Lung (tissue), 12 donors: ENCODE data around the gene CCS. TPM values are rescaled to one million over a fixed set of nuclear protein-coding genes. Genes with fewer than 3 reads are reported as not detected.

ENCODE experiments used
- ATAC-seq: fragments of 200-7000 bp; cut with Tn5 transposase; one replicate; pipeline ENCODE4 v1.9.1; 2020; ENCODE audit warnings: moderate number of reproducible peaks; ENCODE audit not compliant: insufficient read depth, low FRiP score
- DNase-seq, 3 donors: peaks; one replicate each; pipeline ENCODE4 v3.0.0-alpha.2; 2013 to 2017
- H3K27ac ChIP-seq, 2 donors: one replicate each; pipeline ENCODE4 v1.5.1; 2013; ENCODE audit warnings: mild to moderate bottlenecking in 2 of 2, moderate library complexity in 2 of 2, control low read depth in 1 of 2, inconsistent platforms in 1 of 2, low read depth in 1 of 2, low read length in 1 of 2
- H3K27me3 ChIP-seq, 3 donors: one replicate each; pipeline ENCODE4 v1.5.1; 2013; ENCODE audit warnings: low read length in 2 of 3; ENCODE audit not compliant: control insufficient read depth in 3 of 3, insufficient read depth in 3 of 3
- H3K36me3 ChIP-seq, 4 donors: one replicate each; pipeline ENCODE4 v1.5.1; 2013; ENCODE audit warnings: low read length in 4 of 4, mild to moderate bottlenecking in 1 of 4, moderate library complexity in 1 of 4; ENCODE audit not compliant: control insufficient read depth in 4 of 4, insufficient read depth in 4 of 4
- H3K4me1 ChIP-seq, 5 donors: one replicate each; pipeline ENCODE4 v1.5.1; 2013; ENCODE audit warnings: low read length in 5 of 5, mild to moderate bottlenecking in 2 of 5, moderate library complexity in 1 of 5; ENCODE audit not compliant: control insufficient read depth in 5 of 5, insufficient read depth in 5 of 5
- H3K4me3 ChIP-seq: one replicate; pipeline ENCODE4 v1.5.1; 2013; ENCODE audit warnings: mild to moderate bottlenecking, control low read depth, moderate library complexity
- H3K9ac ChIP-seq, 2 donors: one replicate each; pipeline ENCODE4 v1.5.1; 2013; ENCODE audit warnings: low read length in 2 of 2, control low read depth in 1 of 2; ENCODE audit not compliant: insufficient read depth in 1 of 2
- H3K9me3 ChIP-seq, 4 donors: one replicate each; pipeline ENCODE4 v1.5.1; 2013; ENCODE audit warnings: low read length in 3 of 4, mild to moderate bottlenecking in 1 of 4, moderate library complexity in 1 of 4; ENCODE audit not compliant: control insufficient read depth in 4 of 4, insufficient read depth in 3 of 4
- CTCF ChIP-seq: IDR thresholded peaks from 2 replicates; pipeline ENCODE4 v1.5.1; 2012; ENCODE audit warnings: mild to moderate bottlenecking; ENCODE audit errors: control extremely low read depth, extremely low read depth
- WGBS, 2 donors: extraction: QIAGEN DNeasy Blood & Tissue Kit; methylation state at CpG; one replicate each; pipeline ENCODE4 v1.1.7; 2013; 5-methylcytosine and 5-hydroxymethylcytosine counted together
- polyA plus RNA-seq, 2 donors: library from polyadenylated mRNA; stranded (reverse); fragments of 200-250 nt; gene quantifications; one replicate each; pipeline ENCODE4 v1.2.1, GENCODE V29; 2013
- total RNA-seq, 2 donors: library from RNA; depleted of rRNA in 1 of 2; stranded (reverse); fragments of >200 nt in 1 of 2; gene quantifications; one replicate each; pipeline ENCODE4 v1.2.1, GENCODE V29; 2014 to 2021
- donor health status: control.
- donor health status: control.
- donor health status: Bipolar disorder and iron deficiency.
- donor health status: healthy.
- donor health status: DM: yes; HTN: yes; CAD: no.

The CCS gene
- total and polyA plus RNA-seq, 4 donors = 32.7 to 52.2 (median 36.2) TPM

GRCh38 chr11:66562275-66562674, 30.7 kb upstream of the CCS start:
- ATAC-seq (no peak), DNase-seq (no peak)
- peaks cover 0 to 15% (median 12%) of the 10 kb centered on the region in 3 donors for H3K27me3 ChIP-seq
- H3K4me3 ChIP-seq = no peak overlapping the region
- H3K9ac ChIP-seq = no peak overlapping the region
- TF ChIP-seq CTCF = no peak
- H3K36me3 ChIP-seq = peaks cover 0 to 2% (median 0%) of the 10 kb centered on the region in 4 donors
- peaks cover 0 to 4% (median 0%) of the 10 kb centered on the region in 5 donors for H3K4me1 ChIP-seq
- H3K9me3 ChIP-seq = no peaks in the 10 kb centered on the region
- WGBS, 2 donors = 74 to 85% methylated on average over 2 of the region's 2 CpGs
- H3K27ac ChIP-seq = no peak overlapping the region

- ATAC-seq = no peak
- Histone ChIP-seq H3K4me3 (no peak overlapping the region), H3K27me3 (peaks cover 0 to 9% (median 8%) of the 10 kb centered on the region in 3 donors), H3K9me3 (no peaks in the 10 kb centered on the region), H3K4me1 (peaks cover 0 to 8% (median 0%) of the 10 kb centered on the region in 5 donors), H3K9ac (no peak overlapping the region), H3K36me3 (peaks cover 0 to 2% (median 0%) of the 10 kb centered on the region in 4 donors), H3K27ac (no peak overlapping the region)
- WGBS, 2 donors = 92 to 94% methylated on average over 20 of the region's 20 CpGs
- no peak for TF ChIP-seq CTCF
- no peak for DNase-seq
These were observed 29.9 kb upstream of the CCS start for GRCh38 chr11:66562907-66563583.

GRCh38 chr11:66563832-66564231, 29.2 kb upstream of the CCS start:
- no peak for DNase-seq
- 91 to 95% methylated on average over 9 to 10 of the region's 10 CpGs for WGBS, 2 donors
- H3K4me1 ChIP-seq = peaks cover 0 to 13% (median 0%) of the 10 kb centered on the region in 5 donors
- H3K27me3 ChIP-seq = peaks cover 0 to 2% (median under 1%) of the 10 kb centered on the region in 3 donors
- no peak for TF ChIP-seq CTCF
- no peak overlapping the region for H3K27ac ChIP-seq
- H3K36me3 ChIP-seq = peaks cover 0 to 2% (median 0%) of the 10 kb centered on the region in 4 donors
- no peak overlapping the region for H3K4me3 ChIP-seq
- no peak overlapping the region for H3K9ac ChIP-seq
- H3K9me3 ChIP-seq = no peaks in the 10 kb centered on the region
- ATAC-seq = no peak
